IPS-20b (cell line): ENCODE results near the gene ARPC1A.
A peak's percentile ranks its signal among the peaks of the same experiment; 100 is the strongest.
"Not testable (repeated sequence)": the region's sequence is repeated elsewhere in the genome, so short reads cannot be mapped to it uniquely, and the experiment has no call there.

Source experiments
- H3K27ac ChIP-seq: one replicate; pipeline ENCODE4 v1.5.1; 2013; ENCODE audit warnings: low read length
- H3K27me3 ChIP-seq: 2 replicates; pipeline ENCODE4 v1.6.1; 2013; ENCODE audit warnings: mild to moderate bottlenecking, low read length, inconsistent platforms; ENCODE audit not compliant: insufficient read depth
- H3K36me3 ChIP-seq: 2 replicates; pipeline ENCODE4 v1.6.1; 2013; ENCODE audit warnings: low read depth, mild to moderate bottlenecking, inconsistent platforms, low read length, moderate library complexity; ENCODE audit not compliant: insufficient read depth
- H3K4me1 ChIP-seq: 2 replicates; pipeline ENCODE4 v1.6.1; 2013; ENCODE audit warnings: mild to moderate bottlenecking, control low read depth, inconsistent platforms, low read length, moderate library complexity; ENCODE audit not compliant: insufficient read depth
- H3K4me3 ChIP-seq: 2 replicates; pipeline ENCODE4 v1.5.1; 2013; ENCODE audit warnings: mild to moderate bottlenecking, low read length, inconsistent platforms
- H3K9ac ChIP-seq: 2 replicates; pipeline ENCODE4 v1.6.1; 2013; ENCODE audit warnings: low read depth, mild to moderate bottlenecking, inconsistent platforms, low read length, moderate library complexity
- H3K9me3 ChIP-seq: 2 replicates; pipeline ENCODE4 v1.6.1; 2013; ENCODE audit warnings: mild to moderate bottlenecking, low read depth, low read length, inconsistent platforms; ENCODE audit not compliant: insufficient read depth

ARPC1A gene

GRCh38 chr7:99404977-99405320 is 79.3 kb downstream of the ARPC1A start:
- no peak overlapping the region for H3K9ac ChIP-seq
- peaks cover 11% of the 10 kb centered on the region for H3K4me1 ChIP-seq
- H3K9me3 ChIP-seq, result no peaks in the 10 kb centered on the region
- no peak overlapping the region for H3K27ac ChIP-seq
- H3K4me3 ChIP-seq, result no peak overlapping the region
- peaks cover 57% of the 10 kb centered on the region for H3K36me3 ChIP-seq
- H3K27me3 ChIP-seq, result no peaks in the 10 kb centered on the region

- H3K4me3 ChIP-seq, result peak overlapping the region; percentile 100; the same call in 1 of the 2 replicates
- peaks cover 13% of the 10 kb centered on the region for H3K4me1 ChIP-seq
- no peaks in the 10 kb centered on the region for H3K9me3 ChIP-seq
- H3K27me3 ChIP-seq, result no peaks in the 10 kb centered on the region
- no peak overlapping the region for H3K27ac ChIP-seq
- peaks cover 57% of the 10 kb centered on the region for H3K36me3 ChIP-seq
- H3K9ac ChIP-seq, result peak overlapping the region; percentile 100
Observed at GRCh38 chr7:99406557-99406956, 80.9 kb downstream of the ARPC1A start.

GRCh38 chr7:99407872-99408378 is 82.2 kb downstream of the ARPC1A start:
- peak overlapping the region; percentile 100 for H3K9ac ChIP-seq
- peak overlapping the region; percentile 100 for H3K4me3 ChIP-seq
- H3K27ac ChIP-seq, result peak overlapping the region; percentile 85
- peaks cover 55% of the 10 kb centered on the region for H3K36me3 ChIP-seq
- no peaks in the 10 kb centered on the region for H3K9me3 ChIP-seq
- H3K27me3 ChIP-seq, result no peaks in the 10 kb centered on the region
- peaks cover 13% of the 10 kb centered on the region for H3K4me1 ChIP-seq

- H3K27ac ChIP-seq, result peak within 1 kb of the TSS; percentile 85
- H3K4me3 ChIP-seq, result peak within 1 kb of the TSS; percentile 100
- H3K36me3 ChIP-seq, result peaks cover 55% of the 10 kb centered on the region
- H3K4me1 ChIP-seq, result peaks cover 13% of the 10 kb centered on the region
- no peaks in the 10 kb centered on the region for H3K27me3 ChIP-seq
- H3K9ac ChIP-seq, result peak within 1 kb of the TSS; percentile 100
- H3K9me3 ChIP-seq, result no peaks in the 10 kb centered on the region
Observed at GRCh38 chr7:99408379-99409191, 82.9 kb downstream of the ARPC1A start, which contains the start of the genes BUD31 and PDAP1. Gene BUD31 (plus strand): TSS chr7:99408969. CDS start chr7:99411093, 2,124 bp downstream. Gene PDAP1 (minus strand): TSS chr7:99408597. CDS start chr7:99408548, 49 bp downstream.

- Histone ChIP-seq H3K4me3 (peak overlapping the region; percentile 100), H3K36me3 (peaks cover 55% of the 10 kb centered on the region), H3K4me1 (peaks cover 13% of the 10 kb centered on the region), H3K27me3 (no peaks in the 10 kb centered on the region), H3K9ac (peak overlapping the region; percentile 100), H3K9me3 (no peaks in the 10 kb centered on the region), H3K27ac (peak overlapping the region; percentile 85)
Observed at GRCh38 chr7:99409192-99409572, 83.5 kb downstream of the ARPC1A start.

- H3K4me3 ChIP-seq, result peak overlapping the region; percentile 100
- H3K9me3 ChIP-seq, result no peaks in the 10 kb centered on the region
- H3K4me1 ChIP-seq, result peaks cover 13% of the 10 kb centered on the region
- H3K9ac ChIP-seq, result peak overlapping the region; percentile 100
- no peak overlapping the region for H3K27ac ChIP-seq
- H3K36me3 ChIP-seq, result peaks cover 55% of the 10 kb centered on the region
- no peaks in the 10 kb centered on the region for H3K27me3 ChIP-seq
Observed at GRCh38 chr7:99409806-99410205, 84.1 kb downstream of the ARPC1A start.

GRCh38 chr7:99410635-99411034 is 84.9 kb downstream of the ARPC1A start:
- Histone ChIP-seq H3K9me3 (no peaks in the 10 kb centered on the region), H3K27ac (no peak overlapping the region), H3K4me1 (peaks cover 13% of the 10 kb centered on the region), H3K9ac (no peak overlapping the region), H3K27me3 (no peaks in the 10 kb centered on the region), H3K4me3 (no peak overlapping the region), H3K36me3 (peaks cover 56% of the 10 kb centered on the region)

- not testable (repeated sequence) for H3K27ac ChIP-seq, H3K9me3 ChIP-seq, H3K9ac ChIP-seq, H3K4me1 ChIP-seq, H3K27me3 ChIP-seq, H3K4me3 ChIP-seq
- H3K36me3 ChIP-seq, result peaks cover 92% of the 10 kb centered on the region
Observed at GRCh38 chr7:99415513-99416127, 89.9 kb downstream of the ARPC1A start.
